Neural cell (in vitro differentiated cells): Measurements from ENCODE around the gene SUCLG2. TPM values are rescaled to one million over a fixed set of nuclear protein-coding genes. Genes with fewer than 3 reads are reported as not detected.

Source experiments
- H2AFZ ChIP-seq: fragments of 200-600, 300-800 bp; sonication (generic), shearing (Covaris generic); 2 replicates; pipeline ENCODE4 v1.6.0; 2014; ENCODE audit warnings: low read depth, mild to moderate bottlenecking, antibody characterized with exemption, low read length, moderate library complexity
- H3F3A ChIP-seq: fragments of 200-600 bp; shearing (Covaris generic); 2 replicates; pipeline ENCODE4 v1.6.1; 2016; ENCODE audit warnings: mild to moderate bottlenecking, moderate library complexity, mixed read lengths, antibody characterized with exemption, low read length; ENCODE audit not compliant: insufficient read depth, poor library complexity, severe bottlenecking
- H3K27ac ChIP-seq: fragments of 200-600, 300-800 bp; sonication (generic), shearing (Covaris generic); 2 replicates; pipeline ENCODE4 v1.5.1; 2014; ENCODE audit warnings: mild to moderate bottlenecking, low read length, moderate library complexity
- H3K27me3 ChIP-seq: fragments of 300-800, 200-600 bp; sonication (generic), shearing (Covaris generic); 2 replicates; pipeline ENCODE4 v1.6.0; 2014; ENCODE audit warnings: mild to moderate bottlenecking, low read depth, low read length, moderate library complexity; ENCODE audit not compliant: insufficient read depth
- H3K36me3 ChIP-seq: fragments of 300-800, 200-600 bp; sonication (generic), shearing (Covaris generic); 2 replicates; pipeline ENCODE4 v1.5.1; 2014; ENCODE audit warnings: mild to moderate bottlenecking, antibody characterized with exemption, low read length, moderate library complexity; ENCODE audit not compliant: insufficient read depth
- H3K4me2 ChIP-seq: fragments of 300-800, 200-600 bp; sonication (generic), shearing (Covaris generic); 2 replicates; pipeline ENCODE4 v1.6.0; 2014; ENCODE audit warnings: mild to moderate bottlenecking, low read length
- H3K4me3 ChIP-seq: fragments of 300-800, 200-600 bp; sonication (generic), shearing (Covaris generic); 2 replicates; pipeline ENCODE4 v1.5.1; 2014; ENCODE audit warnings: mild to moderate bottlenecking, low read length, moderate library complexity
- H3K79me2 ChIP-seq: fragments of 200-600 bp; shearing (Covaris generic); replicated peaks from 2 replicates; pipeline ENCODE4 v1.6.0; 2014; ENCODE audit warnings: mild to moderate bottlenecking, low read length, moderate library complexity; ENCODE audit not compliant: insufficient read depth
- H3K9ac ChIP-seq: fragments of 300-800, 200-600 bp; sonication (generic), shearing (Covaris generic); 2 replicates; pipeline ENCODE4 v1.6.1; 2016; ENCODE audit warnings: mild to moderate bottlenecking, low read length, mixed read lengths
- H3K9me2 ChIP-seq: fragments of 200-600 bp; shearing (Covaris generic); 2 replicates; pipeline ENCODE4 v1.6.1; 2016; ENCODE audit warnings: mild to moderate bottlenecking, low read length, mixed read lengths; ENCODE audit not compliant: insufficient read depth
- H3K9me3 ChIP-seq: fragments of 200-600, 300-800 bp; sonication (generic), shearing (Covaris generic); 2 replicates; pipeline ENCODE4 v1.6.1; 2016; ENCODE audit warnings: mild to moderate bottlenecking, mixed run types, low read length, moderate library complexity, mixed read lengths
- H4K20me1 ChIP-seq: fragments of 200-600 bp; shearing (Covaris generic); 2 replicates; pipeline ENCODE4 v1.6.1; 2016; ENCODE audit warnings: mild to moderate bottlenecking, mixed run types; ENCODE audit not compliant: insufficient read depth
- EP300 ChIP-seq: fragments of 450-650 bp; conservative IDR thresholded peaks from 2 replicates; pipeline ENCODE4 v1.6.1; 2014; ENCODE audit warnings: antibody characterized with exemption, mild to moderate bottlenecking, moderate library complexity; ENCODE audit not compliant: poor library complexity, severe bottlenecking
- EZH2 ChIP-seq: fragments of 200-600, 300-800 bp; shearing (Covaris generic), sonication (generic); IDR thresholded peaks from 2 replicates; pipeline ENCODE4 v1.6.1; 2014; ENCODE audit warnings: antibody characterized with exemption, low read length, borderline replicate concordance, mild to moderate bottlenecking; ENCODE audit not compliant: insufficient read depth, poor library complexity, severe bottlenecking
- MXI1 ChIP-seq: fragments of 450-650 bp; conservative IDR thresholded peaks from 2 replicates; pipeline ENCODE4 v1.6.1; 2014; ENCODE audit warnings: antibody characterized with exemption, mild to moderate bottlenecking; ENCODE audit not compliant: poor library complexity, severe bottlenecking
- POLR2AphosphoS5 ChIP-seq: IDR thresholded peaks from 2 replicates; pipeline ENCODE4 v1.6.1; 2012
- RAD21 ChIP-seq: fragments of 450-650 bp; conservative IDR thresholded peaks from 2 replicates; pipeline ENCODE4 v1.6.1; 2014; ENCODE audit warnings: antibody characterized with exemption, mild to moderate bottlenecking, moderate library complexity
- SMC3 ChIP-seq: fragments of 450-650 bp; conservative IDR thresholded peaks from 2 replicates; pipeline ENCODE4 v1.6.1; 2014; ENCODE audit warnings: antibody characterized with exemption, mild to moderate bottlenecking, moderate library complexity; ENCODE audit not compliant: poor library complexity
- TAF1 ChIP-seq: IDR thresholded peaks from 2 replicates; pipeline ENCODE4 v1.6.1; 2012; ENCODE audit warnings: low read depth
- polyA plus RNA-seq: library from polyadenylated mRNA; depleted of rRNA; stranded (reverse); fragments of >200 nt; gene quantifications from 2 replicates; pipeline ENCODE4 v1.2.3, GENCODE V29; 2014
- TF ChIP-seq, protein P1 (sequence below): fragments of 450-650 bp; IDR thresholded peaks from 2 replicates; pipeline ENCODE4 v1.5.1; 2014; ENCODE audit warnings: antibody characterized with exemption, mild to moderate bottlenecking, moderate library complexity; ENCODE audit not compliant: poor library complexity, severe bottlenecking
- TF ChIP-seq, protein P2 (sequence below): IDR thresholded peaks from 2 replicates; pipeline ENCODE4 v1.6.1; 2012; ENCODE audit warnings: borderline replicate concordance

The SUCLG2 gene
- polyA plus RNA-seq, 1 donor from 2014 or later: 0.15 TPM

DNA sequence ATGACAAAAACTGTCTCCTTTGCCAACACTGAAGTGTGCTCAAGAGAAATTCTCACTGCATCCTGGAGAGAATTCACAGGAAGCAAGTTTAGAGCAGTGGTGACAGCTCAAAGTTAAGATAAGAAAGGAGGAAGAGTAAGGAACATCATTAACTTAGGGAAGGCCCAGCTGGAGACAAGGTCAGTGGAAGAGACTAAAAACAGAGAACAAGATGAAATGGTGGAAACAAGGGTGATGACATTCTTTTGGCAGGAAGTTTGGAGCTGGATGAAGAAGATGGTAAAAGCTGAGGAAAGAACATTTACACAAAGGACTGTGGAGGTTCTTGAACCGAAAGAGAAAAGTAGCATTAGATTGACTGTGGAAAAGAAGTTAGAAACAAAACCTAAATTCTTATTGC lies 6.7 kb upstream of the SUCLG2 start:
- H3K4me3 ChIP-seq: no peak overlapping the region
- TF ChIP-seq POLR2AphosphoS5 (no peak), SMC3 (no peak), MXI1 (no peak), TAF1 (no peak), EZH2 (no peak)
- TF ChIP-seq, protein P1, sequence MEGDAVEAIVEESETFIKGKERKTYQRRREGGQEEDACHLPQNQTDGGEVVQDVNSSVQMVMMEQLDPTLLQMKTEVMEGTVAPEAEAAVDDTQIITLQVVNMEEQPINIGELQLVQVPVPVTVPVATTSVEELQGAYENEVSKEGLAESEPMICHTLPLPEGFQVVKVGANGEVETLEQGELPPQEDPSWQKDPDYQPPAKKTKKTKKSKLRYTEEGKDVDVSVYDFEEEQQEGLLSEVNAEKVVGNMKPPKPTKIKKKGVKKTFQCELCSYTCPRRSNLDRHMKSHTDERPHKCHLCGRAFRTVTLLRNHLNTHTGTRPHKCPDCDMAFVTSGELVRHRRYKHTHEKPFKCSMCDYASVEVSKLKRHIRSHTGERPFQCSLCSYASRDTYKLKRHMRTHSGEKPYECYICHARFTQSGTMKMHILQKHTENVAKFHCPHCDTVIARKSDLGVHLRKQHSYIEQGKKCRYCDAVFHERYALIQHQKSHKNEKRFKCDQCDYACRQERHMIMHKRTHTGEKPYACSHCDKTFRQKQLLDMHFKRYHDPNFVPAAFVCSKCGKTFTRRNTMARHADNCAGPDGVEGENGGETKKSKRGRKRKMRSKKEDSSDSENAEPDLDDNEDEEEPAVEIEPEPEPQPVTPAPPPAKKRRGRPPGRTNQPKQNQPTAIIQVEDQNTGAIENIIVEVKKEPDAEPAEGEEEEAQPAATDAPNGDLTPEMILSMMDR: no peak
- H3K9ac ChIP-seq: no peak overlapping the region
- no peak overlapping the region for H3K4me2 ChIP-seq
- H3K27me3 ChIP-seq: no peaks in the 10 kb centered on the region
- H3F3A ChIP-seq: no peaks in the 10 kb centered on the region
- H2AFZ ChIP-seq: no peak overlapping the region
- no peaks in the 10 kb centered on the region for H3K9me2 ChIP-seq
- H3K9me3 ChIP-seq: no peaks in the 10 kb centered on the region
- no peaks in the 10 kb centered on the region for H4K20me1 ChIP-seq
- no peaks in the 10 kb centered on the region for H3K79me2 ChIP-seq
- no peaks in the 10 kb centered on the region for H3K36me3 ChIP-seq
- no peak overlapping the region for H3K27ac ChIP-seq

DNA sequence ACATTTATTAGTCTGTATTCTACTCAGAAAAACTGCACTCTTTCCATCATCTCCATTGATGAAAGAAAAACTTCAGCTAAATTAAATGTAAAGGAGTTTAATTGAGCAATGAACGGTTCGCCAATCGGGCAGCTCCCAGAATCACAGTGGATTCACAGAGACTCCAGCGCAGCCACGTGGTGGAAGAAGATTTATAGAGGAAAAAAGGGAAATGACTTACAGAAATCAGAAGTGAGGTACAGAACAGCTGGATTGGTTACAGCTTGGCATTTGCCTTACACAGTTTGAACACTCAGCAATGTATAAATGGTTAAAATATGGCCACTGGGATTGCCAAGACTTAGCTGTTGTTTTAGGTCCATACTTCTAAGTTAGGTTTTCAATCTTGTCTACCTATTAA lies 2.8 kb upstream of the SUCLG2 start:
- TF ChIP-seq EP300 (no peak), POLR2AphosphoS5 (no peak), MXI1 (no peak), RAD21 (no peak), TAF1 (no peak)
- TF ChIP-seq, protein P2, sequence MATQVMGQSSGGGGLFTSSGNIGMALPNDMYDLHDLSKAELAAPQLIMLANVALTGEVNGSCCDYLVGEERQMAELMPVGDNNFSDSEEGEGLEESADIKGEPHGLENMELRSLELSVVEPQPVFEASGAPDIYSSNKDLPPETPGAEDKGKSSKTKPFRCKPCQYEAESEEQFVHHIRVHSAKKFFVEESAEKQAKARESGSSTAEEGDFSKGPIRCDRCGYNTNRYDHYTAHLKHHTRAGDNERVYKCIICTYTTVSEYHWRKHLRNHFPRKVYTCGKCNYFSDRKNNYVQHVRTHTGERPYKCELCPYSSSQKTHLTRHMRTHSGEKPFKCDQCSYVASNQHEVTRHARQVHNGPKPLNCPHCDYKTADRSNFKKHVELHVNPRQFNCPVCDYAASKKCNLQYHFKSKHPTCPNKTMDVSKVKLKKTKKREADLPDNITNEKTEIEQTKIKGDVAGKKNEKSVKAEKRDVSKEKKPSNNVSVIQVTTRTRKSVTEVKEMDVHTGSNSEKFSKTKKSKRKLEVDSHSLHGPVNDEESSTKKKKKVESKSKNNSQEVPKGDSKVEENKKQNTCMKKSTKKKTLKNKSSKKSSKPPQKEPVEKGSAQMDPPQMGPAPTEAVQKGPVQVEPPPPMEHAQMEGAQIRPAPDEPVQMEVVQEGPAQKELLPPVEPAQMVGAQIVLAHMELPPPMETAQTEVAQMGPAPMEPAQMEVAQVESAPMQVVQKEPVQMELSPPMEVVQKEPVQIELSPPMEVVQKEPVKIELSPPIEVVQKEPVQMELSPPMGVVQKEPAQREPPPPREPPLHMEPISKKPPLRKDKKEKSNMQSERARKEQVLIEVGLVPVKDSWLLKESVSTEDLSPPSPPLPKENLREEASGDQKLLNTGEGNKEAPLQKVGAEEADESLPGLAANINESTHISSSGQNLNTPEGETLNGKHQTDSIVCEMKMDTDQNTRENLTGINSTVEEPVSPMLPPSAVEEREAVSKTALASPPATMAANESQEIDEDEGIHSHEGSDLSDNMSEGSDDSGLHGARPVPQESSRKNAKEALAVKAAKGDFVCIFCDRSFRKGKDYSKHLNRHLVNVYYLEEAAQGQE: no peak
- TF ChIP-seq, protein P1: no peak
- no peaks in the 10 kb centered on the region for H3K36me3 ChIP-seq
- H3K9me3 ChIP-seq: no peaks in the 10 kb centered on the region
- no peaks in the 10 kb centered on the region for H3K9me2 ChIP-seq
- no peak overlapping the region for H3K4me2 ChIP-seq
- no peak overlapping the region for H3K27ac ChIP-seq
- no peak overlapping the region for H3K4me3 ChIP-seq
- H3K9ac ChIP-seq: no peak overlapping the region
- no peaks in the 10 kb centered on the region for H4K20me1 ChIP-seq
- no peaks in the 10 kb centered on the region for H3K79me2 ChIP-seq
- H3K27me3 ChIP-seq: no peaks in the 10 kb centered on the region
- H2AFZ ChIP-seq: no peak overlapping the region
- H3F3A ChIP-seq: no peaks in the 10 kb centered on the region
